DOHH2 (cell line): ENCODE measurements around the gene HMCN2.

Experiments used
- EZH2phosphoT487 ChIP-seq: fragments of 200-600 bp; sonication (generic); IDR thresholded peaks from 2 replicates; pipeline ENCODE4 v1.6.1; 2017; ENCODE audit warnings: borderline replicate concordance, mild to moderate bottlenecking, antibody characterized with exemption, low read length, moderate library complexity, mixed read lengths
- TF ChIP-seq, protein P1 (sequence below): fragments of 200-600 bp; sonication (generic); IDR thresholded peaks from one replicate; pipeline ENCODE4 v1.5.1; 2014; ENCODE audit warnings: antibody characterized with exemption, mild to moderate bottlenecking, low read depth, low read length; ENCODE audit not compliant: poor library complexity, severe bottlenecking

DNA sequence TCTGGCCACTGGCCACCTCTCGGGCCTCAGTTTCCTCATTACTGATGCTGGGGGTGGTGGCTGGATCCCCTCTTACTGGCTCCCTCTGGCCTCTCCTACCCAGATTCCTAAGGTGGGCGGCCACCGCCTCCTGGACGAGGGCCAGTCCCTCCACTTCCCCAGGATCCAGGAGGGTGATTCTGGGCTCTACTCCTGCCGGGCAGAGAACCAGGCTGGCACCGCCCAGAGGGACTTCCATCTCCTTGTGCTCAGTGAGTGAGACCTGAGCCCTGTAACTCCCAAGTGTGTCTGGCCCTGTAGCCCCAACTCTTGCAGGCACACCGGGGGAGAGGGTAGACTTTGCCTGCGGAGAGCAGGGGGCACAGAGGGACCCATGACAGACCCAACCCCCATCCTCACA, 83.3 kb downstream of the HMCN2 start:
- TF ChIP-seq, protein P1, sequence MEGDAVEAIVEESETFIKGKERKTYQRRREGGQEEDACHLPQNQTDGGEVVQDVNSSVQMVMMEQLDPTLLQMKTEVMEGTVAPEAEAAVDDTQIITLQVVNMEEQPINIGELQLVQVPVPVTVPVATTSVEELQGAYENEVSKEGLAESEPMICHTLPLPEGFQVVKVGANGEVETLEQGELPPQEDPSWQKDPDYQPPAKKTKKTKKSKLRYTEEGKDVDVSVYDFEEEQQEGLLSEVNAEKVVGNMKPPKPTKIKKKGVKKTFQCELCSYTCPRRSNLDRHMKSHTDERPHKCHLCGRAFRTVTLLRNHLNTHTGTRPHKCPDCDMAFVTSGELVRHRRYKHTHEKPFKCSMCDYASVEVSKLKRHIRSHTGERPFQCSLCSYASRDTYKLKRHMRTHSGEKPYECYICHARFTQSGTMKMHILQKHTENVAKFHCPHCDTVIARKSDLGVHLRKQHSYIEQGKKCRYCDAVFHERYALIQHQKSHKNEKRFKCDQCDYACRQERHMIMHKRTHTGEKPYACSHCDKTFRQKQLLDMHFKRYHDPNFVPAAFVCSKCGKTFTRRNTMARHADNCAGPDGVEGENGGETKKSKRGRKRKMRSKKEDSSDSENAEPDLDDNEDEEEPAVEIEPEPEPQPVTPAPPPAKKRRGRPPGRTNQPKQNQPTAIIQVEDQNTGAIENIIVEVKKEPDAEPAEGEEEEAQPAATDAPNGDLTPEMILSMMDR = no peak
- no peak for TF ChIP-seq EZH2phosphoT487
